ENCODE measurements around the gene PLCL2. TPM values are rescaled to one million over a fixed set of nuclear protein-coding genes. Genes with fewer than 3 reads are reported as not detected.

Gene PLCL2
- total RNA-seq, 1 donor from 2014 or later: 26.4 TPM

- Mint-ChIP-seq H3K9me3 (peaks cover 8% of the 10 kb centered on the region), H3K4me3 (no peak overlapping the region), H3K27me3 (ENCODE audit: insufficient read depth, low read depth) (no peaks in the 10 kb centered on the region), H3K4me1 (peaks cover 4% of the 10 kb centered on the region), H3K36me3 (no peaks in the 10 kb centered on the region), H3K27ac (no peak overlapping the region)
- no peaks in the 10 kb centered on the region for H3K9me3 ChIP-seq (ENCODE audit: low read depth)
- no peak overlapping the region for H2AFZ ChIP-seq (replicated peaks)
- no peak overlapping the region for H3K27ac ChIP-seq
- H3K4me2 ChIP-seq: no peak overlapping the region
- DNase-seq (ENCODE audit: low spot score): no peak
- no peak for TF ChIP-seq EZH2phosphoT487 (IDR thresholded peaks at IDR 0.05)
- TF ChIP-seq EZH2 (IDR thresholded peaks at IDR 0.05): no peak
- no peak for TF ChIP-seq CTCF (IDR thresholded peaks at IDR 0.05)
- H3K4me3 ChIP-seq: no peak overlapping the region
- no peak overlapping the region for H3K9ac ChIP-seq
- H3F3A ChIP-seq (ENCODE audit: low read depth): no peaks in the 10 kb centered on the region
- H3K79me2 ChIP-seq (ENCODE audit: low read depth): no peaks in the 10 kb centered on the region
- H3K36me3 ChIP-seq: no peaks in the 10 kb centered on the region
- H3K4me1 ChIP-seq: peaks cover 2% of the 10 kb centered on the region
- no peaks in the 10 kb centered on the region for H4K20me1 ChIP-seq (ENCODE audit: low read depth)
- no peaks in the 10 kb centered on the region for H3K27me3 ChIP-seq
Observed at GRCh38 chr3:17130956-17131355, 246.2 kb downstream of the PLCL2 start.

- no peak overlapping the region for H2AFZ ChIP-seq (replicated peaks)
- H4K20me1 ChIP-seq (ENCODE audit: low read depth): no peaks in the 10 kb centered on the region
- H3K4me2 ChIP-seq: no peak overlapping the region
- no peaks in the 10 kb centered on the region for H3K36me3 Mint-ChIP-seq
- no peak overlapping the region for H3K4me3 Mint-ChIP-seq
- TF ChIP-seq EZH2phosphoT487 (IDR thresholded peaks at IDR 0.05): no peak
- no peak for TF ChIP-seq EZH2 (IDR thresholded peaks at IDR 0.05)
- TF ChIP-seq CTCF (IDR thresholded peaks at IDR 0.05): no peak
- no peaks in the 10 kb centered on the region for H3K27me3 Mint-ChIP-seq (ENCODE audit: insufficient read depth, low read depth)
- no peaks in the 10 kb centered on the region for H3K9me3 ChIP-seq (ENCODE audit: low read depth)
- H3K27ac Mint-ChIP-seq: no peak overlapping the region
- H3K36me3 ChIP-seq: no peaks in the 10 kb centered on the region
- H3K4me3 ChIP-seq: no peak overlapping the region
- H3K27ac ChIP-seq: no peak overlapping the region
- DNase-seq (ENCODE audit: low spot score): no peak
- peaks cover 8% of the 10 kb centered on the region for H3K9me3 Mint-ChIP-seq
- peaks cover 6% of the 10 kb centered on the region for H3K4me1 ChIP-seq
- no peaks in the 10 kb centered on the region for H3K27me3 ChIP-seq
- peaks cover 11% of the 10 kb centered on the region for H3K4me1 Mint-ChIP-seq
- no peaks in the 10 kb centered on the region for H3K79me2 ChIP-seq (ENCODE audit: low read depth)
- H3K9ac ChIP-seq: no peak overlapping the region
- no peaks in the 10 kb centered on the region for H3F3A ChIP-seq (ENCODE audit: low read depth)
Observed at GRCh38 chr3:17132286-17133115, 247.7 kb downstream of the PLCL2 start.

GRCh38 chr3:17133632-17134545 is 249.1 kb downstream of the PLCL2 start:
- H3K9me3 Mint-ChIP-seq: peaks cover 5% of the 10 kb centered on the region

More at GRCh38 chr3:17133632-17134545, 249.1 kb downstream of the PLCL2 start:
- Mint-ChIP-seq H3K27me3 (ENCODE audit: insufficient read depth, low read depth) (no peaks in the 10 kb centered on the region), H3K36me3 (no peaks in the 10 kb centered on the region), H3K4me3 (no peak overlapping the region), H3K27ac (no peak overlapping the region), H3K4me1 (peaks cover 14% of the 10 kb centered on the region)
- no peaks in the 10 kb centered on the region for H3K79me2 ChIP-seq (ENCODE audit: low read depth)
- H3K9me3 ChIP-seq (ENCODE audit: low read depth): no peaks in the 10 kb centered on the region
- H3K4me2 ChIP-seq: no peak overlapping the region
- no peaks in the 10 kb centered on the region for H4K20me1 ChIP-seq (ENCODE audit: low read depth)
- no peak overlapping the region for H3K4me3 ChIP-seq
- H2AFZ ChIP-seq (replicated peaks): no peak overlapping the region
- H3K9ac ChIP-seq: no peak overlapping the region
- H3K27ac ChIP-seq: no peak overlapping the region
- TF ChIP-seq EZH2phosphoT487 (IDR thresholded peaks at IDR 0.05) (no peak), EZH2 (IDR thresholded peaks at IDR 0.05) (no peak), CTCF (IDR thresholded peaks at IDR 0.05) (no peak)
- no peaks in the 10 kb centered on the region for H3K36me3 ChIP-seq
- H3F3A ChIP-seq (ENCODE audit: low read depth): no peaks in the 10 kb centered on the region
- DNase-seq (ENCODE audit: low spot score): no peak
- peaks cover 6% of the 10 kb centered on the region for H3K4me1 ChIP-seq
- no peaks in the 10 kb centered on the region for H3K27me3 ChIP-seq
